GM12891 (cell line): ENCODE results near the gene FASN.

Experiments used
- POLR2A ChIP-seq: IDR thresholded peaks from 2 replicates; pipeline ENCODE4 v1.6.1; 2011; ENCODE audit warnings: low read depth, low read length, control low read depth
- POLR2AphosphoS5 ChIP-seq: IDR thresholded peaks from 2 replicates; pipeline ENCODE4 v1.6.1; 2011; ENCODE audit warnings: low read depth, low read length, control low read depth
- POU2F2 ChIP-seq: IDR thresholded peaks from 2 replicates; pipeline ENCODE4 v1.6.1; 2011; ENCODE audit warnings: low read depth, mild to moderate bottlenecking, control low read depth, low read length, moderate library complexity
- SPI1 ChIP-seq: IDR thresholded peaks from 2 replicates; pipeline ENCODE4 v1.6.1; 2011; ENCODE audit warnings: low read depth, low read length, control low read depth

- no peak for TF ChIP-seq POLR2A
- no peak for TF ChIP-seq POU2F2
- no peak for TF ChIP-seq SPI1
- no peak for TF ChIP-seq POLR2AphosphoS5
These were observed 47.0 kb downstream of the FASN start for GRCh38 chr17:82050761-82051641.
